ENCODE results near the gene SMC3.

SMC3 gene

GRCh38 chr10:110544958-110545537, 22.4 kb upstream of the SMC3 start:
- no peak for DNase-seq (ENCODE audit: low read depth in 2 of 2)

DNA sequence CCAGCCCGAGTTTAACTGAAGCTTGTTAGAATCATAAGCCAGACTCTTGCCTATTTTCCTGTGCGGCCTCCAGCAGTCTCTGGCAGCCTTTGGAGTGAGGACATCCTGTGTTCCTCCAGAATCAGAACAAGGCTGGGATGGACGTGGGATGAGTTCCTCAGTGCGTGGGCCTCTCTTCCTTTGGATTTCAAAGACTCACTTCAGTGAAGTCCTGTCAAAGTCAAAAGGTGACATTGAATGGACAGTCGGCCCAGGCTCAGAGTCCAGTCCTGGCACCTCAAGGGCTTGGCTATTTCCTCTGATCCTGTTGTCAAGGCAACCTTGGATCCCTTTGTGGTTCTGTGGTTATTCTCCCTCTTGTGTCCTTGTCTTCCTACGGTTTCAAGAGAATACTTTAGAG, 21.4 kb upstream of the SMC3 start:
- no peak for DNase-seq (ENCODE audit: low read depth in 2 of 2)

DNA sequence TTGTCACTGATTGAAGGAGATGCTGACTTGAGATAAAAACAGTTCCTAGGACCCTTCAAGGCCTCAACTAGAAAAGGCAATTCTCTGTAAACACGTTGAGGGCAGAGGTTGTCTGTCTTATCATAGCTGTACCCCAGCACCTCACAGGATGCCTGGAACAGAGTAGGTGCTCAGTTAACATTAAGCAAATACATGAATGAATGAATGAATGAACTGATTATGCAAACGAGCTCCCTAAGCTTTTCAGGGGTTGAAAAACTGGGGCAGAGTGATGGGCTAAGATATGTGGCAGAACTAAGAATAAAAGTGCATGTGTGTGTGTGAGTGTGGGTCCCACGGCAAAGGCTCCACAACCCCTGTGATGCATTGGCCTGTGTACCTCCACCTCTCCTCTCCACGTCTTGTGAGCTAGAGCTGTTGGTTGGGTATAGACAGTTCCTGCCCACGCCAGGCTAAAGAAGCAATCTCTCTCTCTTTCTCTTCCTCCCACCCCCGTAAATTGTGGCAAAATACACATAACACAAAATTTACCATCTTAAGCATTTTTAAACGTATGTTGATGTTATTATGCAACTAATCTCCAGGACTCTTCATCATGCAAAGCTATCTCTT, 20.9 kb upstream of the SMC3 start:
- DNase-seq (ENCODE audit: low read depth in 2 of 2), result no peak

DNA sequence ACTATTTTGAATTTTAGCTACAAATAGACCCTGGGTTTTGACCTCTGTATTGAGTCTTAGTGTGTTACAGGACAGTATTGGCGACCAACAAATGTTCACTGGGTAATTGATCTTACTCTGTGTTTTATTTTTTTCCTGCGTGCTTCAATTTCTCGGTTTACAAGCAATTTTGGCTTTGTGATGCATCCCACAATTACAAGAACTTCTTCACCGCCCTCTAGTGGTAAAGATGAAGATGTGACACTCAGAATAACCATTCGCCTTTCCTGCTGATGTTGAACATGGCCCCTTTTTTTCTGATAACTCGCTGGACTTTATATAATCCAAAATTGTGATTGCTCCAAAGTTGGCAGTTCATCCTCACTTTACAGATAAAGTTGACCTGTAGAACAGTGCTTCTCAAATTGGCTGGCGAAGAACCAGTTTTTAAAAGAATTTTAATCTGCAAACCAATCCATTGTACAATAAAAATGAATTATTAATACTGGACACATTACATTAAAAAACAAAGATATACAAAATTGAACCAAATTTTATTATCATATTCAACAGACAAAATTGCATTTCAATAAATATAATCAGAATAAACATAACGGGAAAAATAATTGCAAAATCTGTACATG, 20.2 kb upstream of the SMC3 start:
- peak in 1 of 2 experiments; percentile 48 for DNase-seq (ENCODE audit: low read depth in 2 of 2)

- no peak for DNase-seq (ENCODE audit: low read depth in 2 of 2)
Measured at GRCh38 chr10:110548002-110548401, 19.5 kb upstream of the SMC3 start.

GRCh38 chr10:110549211-110549610, 18.3 kb upstream of the SMC3 start:
- no peak for DNase-seq (ENCODE audit: low read depth in 2 of 2)

DNA sequence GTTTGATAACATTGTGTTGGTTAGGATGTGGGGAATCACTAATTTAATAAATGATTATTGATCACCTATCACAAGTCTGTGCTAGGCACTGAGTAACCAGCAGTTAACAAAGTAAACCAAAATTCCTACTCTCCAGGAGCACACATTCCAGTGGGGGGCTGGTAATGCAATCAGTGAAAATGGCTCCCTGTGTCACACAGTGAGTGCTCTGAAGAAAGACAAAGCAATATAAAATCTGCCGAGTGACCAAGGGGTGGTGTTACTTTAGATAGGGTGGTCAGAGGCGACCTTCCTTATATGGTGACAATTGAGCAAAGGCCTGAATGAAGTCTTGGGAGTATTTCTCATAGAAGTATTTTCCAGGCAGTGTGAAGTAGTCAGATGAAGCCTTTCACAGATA, 13.6 kb upstream of the SMC3 start:
- no peak for DNase-seq (ENCODE audit: low read depth in 2 of 2)

- no peak for DNase-seq (ENCODE audit: low read depth in 2 of 2)
Measured at GRCh38 chr10:110556296-110556695, 11.2 kb upstream of the SMC3 start.

DNA sequence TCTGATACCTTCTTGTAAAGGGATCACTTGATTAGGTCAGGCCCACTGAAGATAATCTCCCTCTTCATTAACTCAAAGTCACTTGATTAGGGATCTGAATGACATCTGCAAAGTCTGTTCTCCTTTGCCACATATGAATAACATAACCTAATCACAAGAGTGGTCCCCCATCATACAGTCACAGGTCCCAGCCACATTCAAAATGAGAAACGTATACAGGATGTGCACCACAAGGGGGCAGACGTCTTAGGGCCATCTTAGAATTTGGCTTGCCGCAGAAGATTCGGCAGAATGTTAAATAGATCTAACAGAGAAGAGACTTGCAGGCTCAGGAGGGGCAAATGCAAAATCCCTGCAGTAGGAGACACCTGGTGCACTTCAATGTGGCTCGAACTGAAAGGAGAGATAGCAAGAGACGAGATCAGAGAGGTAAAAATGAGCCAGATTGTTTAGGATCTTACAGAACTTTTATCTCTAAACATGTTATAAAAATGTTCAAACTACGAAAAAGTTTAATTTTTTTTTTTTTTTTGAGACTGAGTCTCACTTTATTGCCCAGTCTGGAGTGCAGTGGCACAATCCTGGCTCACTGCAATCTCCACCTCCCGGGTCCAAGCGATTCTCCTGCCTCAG, 10.4 kb upstream of the SMC3 start:
- peak in 1 of 2 experiments; percentile 15 for DNase-seq (ENCODE audit: low read depth in 2 of 2)

DNA sequence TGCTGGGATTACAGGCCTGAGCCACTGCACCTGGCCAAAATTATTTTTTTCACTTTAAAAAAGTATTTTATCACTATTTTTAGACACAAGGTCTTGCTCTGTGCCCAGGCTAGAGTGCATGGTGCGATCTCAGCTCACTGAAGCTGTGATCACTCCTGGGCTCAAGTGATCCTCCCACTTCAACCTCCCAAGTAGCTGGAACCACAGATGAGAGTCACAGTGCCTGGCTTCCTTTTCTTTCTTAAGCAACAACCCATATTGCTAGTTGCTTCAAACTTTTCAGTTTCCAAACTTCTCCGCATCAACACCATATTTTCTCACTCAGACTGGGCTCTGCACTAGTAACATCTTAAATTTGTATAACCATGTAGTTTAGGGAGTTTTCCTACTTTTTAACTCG, 9.5 kb upstream of the SMC3 start:
- no peak for DNase-seq (ENCODE audit: low read depth in 2 of 2)

GRCh38 chr10:110560012-110560411, 7.5 kb upstream of the SMC3 start:
- DNase-seq (ENCODE audit: low read depth in 2 of 2), result no peak

DNA sequence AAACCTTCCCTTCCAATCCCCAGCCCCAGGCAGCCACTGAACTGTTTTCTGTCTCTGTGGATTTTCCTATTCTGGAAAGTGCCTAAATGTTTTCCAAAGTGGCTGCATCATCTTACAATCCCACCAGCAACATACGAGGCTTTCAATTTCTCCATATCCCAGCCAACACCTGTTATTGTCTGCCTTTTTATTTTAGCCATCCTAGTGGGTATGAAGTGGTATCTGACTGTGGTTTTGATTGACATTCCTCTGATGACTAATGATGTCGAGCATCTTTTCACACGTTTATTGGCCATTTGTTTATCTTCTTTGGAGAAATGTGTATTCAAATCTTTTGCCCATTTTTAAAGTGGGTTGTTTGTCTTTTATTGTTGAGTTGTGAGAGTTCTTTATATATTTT, 6.2 kb upstream of the SMC3 start:
- no peak for DNase-seq (ENCODE audit: low read depth in 2 of 2)

DNA sequence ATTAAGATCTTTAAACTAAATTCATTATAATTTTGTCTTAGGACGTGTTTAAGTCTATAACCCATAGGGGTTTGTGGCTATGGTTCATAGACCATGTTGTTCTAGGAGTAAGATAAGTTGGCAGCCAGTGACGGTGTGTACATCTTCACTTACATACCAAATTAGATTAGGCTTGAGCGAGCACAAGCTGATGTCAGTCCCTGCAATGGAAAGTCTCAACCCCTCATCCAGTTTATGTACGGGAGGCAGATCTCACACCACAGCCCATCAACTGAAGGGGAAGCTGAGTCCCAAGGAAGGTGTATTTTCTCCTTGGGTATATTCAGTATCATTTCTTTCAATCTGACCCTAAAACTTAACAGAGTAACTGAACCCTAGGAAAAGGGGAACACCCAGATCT, 5.1 kb upstream of the SMC3 start:
- no peak for DNase-seq (ENCODE audit: low read depth in 2 of 2)

DNA sequence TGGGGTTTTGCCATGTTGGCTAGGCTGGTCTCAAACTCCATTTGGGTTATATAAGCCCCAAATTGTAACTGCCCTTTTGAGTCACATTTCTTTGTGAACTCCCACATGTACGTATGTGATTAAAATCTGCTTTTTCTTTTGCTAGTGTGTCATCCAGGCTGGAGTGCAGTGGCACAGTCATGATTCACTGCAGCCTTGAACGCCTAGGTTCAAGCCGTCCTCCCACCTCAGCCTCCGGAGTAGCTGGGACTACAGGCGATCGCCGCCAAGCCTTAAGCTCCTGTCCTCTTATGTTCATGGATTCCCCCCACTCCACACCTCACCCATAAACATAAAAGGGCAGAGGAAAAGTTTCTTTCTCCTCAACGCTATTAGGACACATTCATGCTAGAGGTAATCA, 4.4 kb upstream of the SMC3 start:
- DNase-seq (ENCODE audit: low read depth in 2 of 2), result no peak

DNA sequence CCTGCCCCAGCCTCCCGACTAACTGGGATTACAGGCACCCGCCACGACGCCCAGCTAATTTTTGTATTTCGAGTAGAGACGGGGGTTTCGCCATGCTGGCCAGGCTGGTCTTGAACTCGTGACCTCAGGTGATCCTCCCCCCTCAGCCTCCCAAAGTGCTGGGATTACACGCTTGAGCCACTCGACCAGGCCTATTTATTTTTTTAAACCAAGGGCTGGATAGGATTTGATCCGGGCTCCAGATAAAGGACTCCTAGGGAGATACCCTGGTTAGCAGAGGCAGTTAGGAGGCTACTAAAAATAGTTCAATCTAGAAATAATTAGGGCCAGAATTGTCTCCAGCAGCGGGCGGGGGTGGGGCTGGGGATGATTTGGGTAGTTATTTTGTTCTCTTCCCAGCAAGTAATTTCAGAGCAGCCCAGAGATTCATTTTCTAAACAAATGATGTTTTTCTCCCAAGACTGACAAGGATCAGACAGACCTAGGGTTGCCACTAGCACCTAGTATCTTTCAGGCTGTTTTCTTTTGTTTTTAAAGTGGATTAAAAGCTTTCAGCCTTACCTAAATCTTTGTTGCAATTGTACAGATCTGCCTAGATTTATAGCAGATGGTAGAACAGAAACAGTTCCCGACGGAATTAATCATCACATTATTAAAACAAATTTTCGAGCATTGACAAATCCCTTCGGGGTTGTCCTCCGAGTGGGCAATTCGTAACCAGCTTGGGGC, 859 bp upstream of the SMC3 start:
- peak in 1 of 2 experiments; percentile 12 for DNase-seq (ENCODE audit: low read depth in 2 of 2)

GRCh38 chr10:110568055-110568735, 700 bp downstream of the SMC3 start:
- DNase-seq (ENCODE audit: low read depth in 2 of 2), result no peak

DNA sequence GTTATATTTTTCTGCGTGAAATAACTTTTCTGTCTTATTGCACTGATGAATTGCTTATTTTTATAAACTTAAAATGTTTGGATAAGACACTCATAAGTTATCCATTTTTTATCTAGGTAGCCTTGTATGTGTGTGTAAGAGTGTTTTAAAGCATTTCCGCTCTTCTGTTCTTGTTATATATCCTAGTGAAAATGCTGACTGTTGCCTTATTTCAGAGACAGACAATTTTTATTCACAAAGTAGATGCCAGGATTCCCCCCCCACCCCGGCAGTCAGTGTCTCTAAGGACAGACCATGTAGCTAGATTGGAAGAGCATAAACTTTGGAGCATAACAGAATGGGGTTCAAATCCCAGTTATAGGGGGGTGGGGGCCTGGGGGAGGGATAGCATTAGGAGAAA, 1.6 kb downstream of the SMC3 start:
- DNase-seq (ENCODE audit: low read depth in 2 of 2), result no peak

DNA sequence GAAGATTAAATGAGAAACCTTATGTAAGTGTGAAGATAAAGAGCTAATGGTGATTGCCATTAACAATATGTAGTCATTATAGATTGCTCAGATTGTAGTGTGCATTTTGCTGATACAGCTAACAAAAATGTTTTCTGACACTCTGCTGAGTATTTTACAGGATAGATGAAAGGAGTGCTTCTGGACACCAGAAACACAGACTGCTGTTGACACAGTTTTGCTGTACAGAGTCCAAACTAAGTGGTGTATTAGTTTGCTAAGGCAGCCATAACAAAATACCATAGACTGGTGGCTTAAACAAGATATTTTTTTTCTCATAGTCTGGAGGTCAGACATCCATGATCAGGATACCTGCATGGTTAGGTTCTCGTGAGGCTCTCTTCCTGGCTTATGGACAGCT, 2.2 kb downstream of the SMC3 start:
- DNase-seq (ENCODE audit: low read depth in 2 of 2), result no peak

- DNase-seq (ENCODE audit: low read depth in 2 of 2), result no peak
Measured at GRCh38 chr10:110571093-110571743, 3.7 kb downstream of the SMC3 start.

DNA sequence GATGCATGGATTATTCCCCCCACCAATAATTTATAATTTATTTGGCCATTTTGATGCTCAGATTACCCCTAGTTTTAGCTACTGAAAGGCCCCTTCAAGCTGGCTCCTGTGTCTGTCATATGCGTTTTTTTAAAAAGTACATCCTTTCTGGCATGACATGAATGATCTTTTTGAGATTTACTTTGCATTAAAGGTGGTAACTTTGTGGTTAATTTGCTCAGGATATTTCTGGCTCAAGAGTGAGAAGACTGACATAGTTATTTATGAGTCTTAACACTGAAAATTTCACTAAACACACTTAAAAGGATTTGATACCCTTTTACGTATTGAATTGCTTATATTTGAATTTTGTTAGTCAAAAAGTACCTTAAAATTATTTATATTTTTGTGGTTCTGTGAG, 5.4 kb downstream of the SMC3 start:
- no peak for DNase-seq (ENCODE audit: low read depth in 2 of 2)

GRCh38 chr10:110574420-110574819, 6.9 kb downstream of the SMC3 start:
- DNase-seq (ENCODE audit: low read depth in 2 of 2), result no peak

Measured in fibroblast of skin of left quadriceps (primary cell).